SK-N-MC (cell line): ENCODE measurements around the gene TEDC2.

Source experiments
- EZH2 ChIP-seq: fragments of 200-600 bp; sonication (generic); IDR thresholded peaks from one replicate; pipeline ENCODE4 v1.6.1; 2017; ENCODE audit warnings: antibody characterized with exemption
- POLR2AphosphoS5 ChIP-seq: IDR thresholded peaks from 2 replicates; pipeline ENCODE4 v1.6.1; 2012; ENCODE audit warnings: mild to moderate bottlenecking, low read depth, low read length, borderline replicate concordance

DNA sequence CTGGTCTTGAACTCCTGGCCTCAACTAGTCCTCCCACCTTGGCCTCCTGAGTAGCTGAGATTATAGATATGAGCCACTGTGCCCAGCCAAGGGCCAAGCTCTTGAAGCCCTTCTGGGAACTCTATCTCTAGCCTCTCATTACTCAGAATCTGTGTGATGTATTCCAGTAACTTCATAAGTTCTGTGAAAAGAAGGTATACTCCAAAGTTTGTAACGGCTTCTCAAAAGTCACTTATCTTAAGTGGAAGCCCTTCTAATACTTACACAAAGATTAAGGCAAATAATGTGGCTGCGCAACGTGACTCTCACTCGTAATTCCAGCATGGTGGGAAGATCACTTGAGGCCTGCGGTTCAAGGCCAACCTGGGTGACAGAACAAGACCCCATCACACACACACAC is 34.7 kb downstream of the TEDC2 start:
- TF ChIP-seq POLR2AphosphoS5 (no peak), EZH2 (no peak)
